Astrocyte (in vitro differentiated cells and primary cell): Measurements from ENCODE around the gene EHD4.

Source experiments
- CTCF ChIP-seq: IDR thresholded peaks from 2 replicates; pipeline ENCODE4 v1.5.1; 2011; ENCODE audit warnings: low read depth, mild to moderate bottlenecking, inconsistent platforms, low read length, moderate library complexity; ENCODE audit not compliant: insufficient read depth
- EZH2 ChIP-seq: IDR thresholded peaks from 2 replicates; pipeline ENCODE4 v1.6.1; 2012; ENCODE audit warnings: mild to moderate bottlenecking, low read length, inconsistent platforms; ENCODE audit not compliant: insufficient read depth

GRCh38 chr15:41955100-41955499 is 17.3 kb downstream of the EHD4 start:
- TF ChIP-seq CTCF: no peak
- TF ChIP-seq EZH2: no peak
